Measurements from ENCODE around the gene SH3PXD2B.

GRCh38 chr5:172403817-172404216 lies 50.5 kb downstream of the SH3PXD2B start:
- no peak for TF ChIP-seq CTCF (IDR thresholded peaks at IDR 0.05)
- no peak for TF ChIP-seq POLR2A (IDR thresholded peaks at IDR 0.05)
- no peak for TF ChIP-seq EP300 (IDR thresholded peaks at IDR 0.05)

Data from tibial nerve (tissue), 4 donors.